GOT3 (cell line): Measurements from ENCODE around the gene CBARP.
"Not testable (repeated sequence)": the region's sequence is repeated elsewhere in the genome, so short reads cannot be mapped to it uniquely, and the experiment has no call there.

ENCODE experiments used
- DNase-seq: peaks from one replicate; lab custom pipeline; 2025; ENCODE audit warnings: mixed read lengths; lab: John Stamatoyannopoulos, UW

The CBARP gene

GRCh38 chr19:1252821-1253513 is 15.2 kb upstream of the CBARP start:
- peak; percentile 79 for DNase-seq

GRCh38 chr19:1252221-1252820 is 14.5 kb upstream of the CBARP start:
- DNase-seq = peak; percentile 78

- no peak for DNase-seq
Observed at GRCh38 chr19:1251330-1252220, 13.8 kb upstream of the CBARP start.

GRCh38 chr19:1250437-1251260 is 12.8 kb upstream of the CBARP start:
- no peak for DNase-seq

- DNase-seq = no peak
Observed at GRCh38 chr19:1249990-1250436, 12.2 kb upstream of the CBARP start.

GRCh38 chr19:1249298-1249989 is 11.6 kb upstream of the CBARP start:
- DNase-seq = peak; percentile 92

- DNase-seq = peak; percentile 87
Observed at GRCh38 chr19:1248786-1249297, 11.0 kb upstream of the CBARP start.

GRCh38 chr19:1248139-1248785 is 10.5 kb upstream of the CBARP start, which contains the start of gene MIDN:
MIDN (plus strand) TSS chr19:1248583; CDS start chr19:1250297, 1,714 bp downstream.
- DNase-seq = peak; percentile 87

GRCh38 chr19:1247748-1248138 is 9.9 kb upstream of the CBARP start:
- DNase-seq = no peak

- DNase-seq = not testable (repeated sequence)
Observed at GRCh38 chr19:1246265-1247087, 8.7 kb upstream of the CBARP start.

- no peak for DNase-seq
Observed at GRCh38 chr19:1245494-1246264, 7.9 kb upstream of the CBARP start.

- DNase-seq = no peak
Observed at GRCh38 chr19:1244693-1245451, 7.1 kb upstream of the CBARP start.

GRCh38 chr19:1243768-1244692 is 6.2 kb upstream of the CBARP start:
- peak; percentile 39 for DNase-seq

GRCh38 chr19:1241417-1242095 is 3.8 kb upstream of the CBARP start, which contains the start of gene ATP5F1D:
ATP5F1D (plus strand) TSS chr19:1241751; CDS start chr19:1241851, 100 bp downstream.
- peak; percentile 73 for DNase-seq

GRCh38 chr19:1240925-1241324 is 3.1 kb upstream of the CBARP start:
- no peak for DNase-seq
